DOHH2 (cell line): ENCODE results near the gene AVPI1.

Experiments
- EZH2phosphoT487 ChIP-seq: fragments of 200-600 bp; sonication (generic); IDR thresholded peaks from 2 replicates; pipeline ENCODE4 v1.6.1; 2017; ENCODE audit warnings: borderline replicate concordance, mild to moderate bottlenecking, antibody characterized with exemption, low read length, moderate library complexity, mixed read lengths
- TF ChIP-seq, protein P1 (sequence below): fragments of 200-600 bp; sonication (generic); IDR thresholded peaks from one replicate; pipeline ENCODE4 v1.5.1; 2014; ENCODE audit warnings: antibody characterized with exemption, mild to moderate bottlenecking, low read depth, low read length; ENCODE audit not compliant: poor library complexity, severe bottlenecking

DNA sequence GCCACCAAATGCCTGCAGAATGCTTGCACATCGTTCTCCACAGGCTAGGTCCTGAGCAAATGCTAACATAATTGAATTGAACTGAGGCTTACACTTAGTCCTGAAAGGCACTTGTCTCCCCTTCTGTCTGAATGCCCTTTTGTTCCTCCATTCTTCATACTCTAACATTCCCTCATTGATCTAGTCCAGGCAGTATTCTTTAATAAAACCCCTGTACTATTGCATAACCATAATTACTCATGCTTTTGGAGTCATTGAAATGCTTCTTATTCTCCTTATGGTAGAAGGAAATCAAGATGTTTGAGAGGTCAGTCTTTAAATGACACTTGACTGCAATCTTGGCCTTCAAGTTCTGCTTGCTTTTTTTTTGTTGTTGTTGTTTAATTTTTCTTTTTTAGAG lies 39.5 kb downstream of the AVPI1 start:
- TF ChIP-seq, protein P1, sequence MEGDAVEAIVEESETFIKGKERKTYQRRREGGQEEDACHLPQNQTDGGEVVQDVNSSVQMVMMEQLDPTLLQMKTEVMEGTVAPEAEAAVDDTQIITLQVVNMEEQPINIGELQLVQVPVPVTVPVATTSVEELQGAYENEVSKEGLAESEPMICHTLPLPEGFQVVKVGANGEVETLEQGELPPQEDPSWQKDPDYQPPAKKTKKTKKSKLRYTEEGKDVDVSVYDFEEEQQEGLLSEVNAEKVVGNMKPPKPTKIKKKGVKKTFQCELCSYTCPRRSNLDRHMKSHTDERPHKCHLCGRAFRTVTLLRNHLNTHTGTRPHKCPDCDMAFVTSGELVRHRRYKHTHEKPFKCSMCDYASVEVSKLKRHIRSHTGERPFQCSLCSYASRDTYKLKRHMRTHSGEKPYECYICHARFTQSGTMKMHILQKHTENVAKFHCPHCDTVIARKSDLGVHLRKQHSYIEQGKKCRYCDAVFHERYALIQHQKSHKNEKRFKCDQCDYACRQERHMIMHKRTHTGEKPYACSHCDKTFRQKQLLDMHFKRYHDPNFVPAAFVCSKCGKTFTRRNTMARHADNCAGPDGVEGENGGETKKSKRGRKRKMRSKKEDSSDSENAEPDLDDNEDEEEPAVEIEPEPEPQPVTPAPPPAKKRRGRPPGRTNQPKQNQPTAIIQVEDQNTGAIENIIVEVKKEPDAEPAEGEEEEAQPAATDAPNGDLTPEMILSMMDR = no peak
- TF ChIP-seq EZH2phosphoT487 = no peak
